Stomach smooth muscle (tissue), 2 donors: ENCODE measurements around the gene RICTOR.

Experiments used
- H3K27ac ChIP-seq: one replicate; pipeline ENCODE4 v1.7.0; 2013; ENCODE audit warnings: mild to moderate bottlenecking, low read length, inconsistent platforms
- H3K27me3 ChIP-seq, 2 donors: one replicate each; pipeline ENCODE4 v1.7.0; 2013; ENCODE audit warnings: low read length in 2 of 2; ENCODE audit not compliant: insufficient read depth in 2 of 2, control insufficient read depth in 1 of 2
- H3K36me3 ChIP-seq, 2 donors: one replicate each; pipeline ENCODE4 v1.7.0; 2013; ENCODE audit warnings: low read length in 2 of 2; ENCODE audit not compliant: control insufficient read depth in 2 of 2, insufficient read depth in 2 of 2
- H3K4me1 ChIP-seq: one replicate; pipeline ENCODE4 v1.7.0; 2013; ENCODE audit warnings: low read length; ENCODE audit not compliant: control insufficient read depth, insufficient read depth
- H3K4me3 ChIP-seq, 2 donors: one replicate each; pipeline ENCODE4 v1.7.0; 2013; ENCODE audit warnings: low read length in 2 of 2
- H3K9ac ChIP-seq, 2 donors: one replicate each; pipeline ENCODE4 v1.7.0; 2013; ENCODE audit warnings: low read length in 2 of 2, mild to moderate bottlenecking in 1 of 2
- H3K9me3 ChIP-seq, 2 donors: one replicate each; pipeline ENCODE4 v1.7.0; 2013; ENCODE audit warnings: low read length in 2 of 2; ENCODE audit not compliant: control insufficient read depth in 2 of 2
- donor health status: healthy.
- donor health status: Pancreatic carcinoma.

Gene RICTOR

DNA sequence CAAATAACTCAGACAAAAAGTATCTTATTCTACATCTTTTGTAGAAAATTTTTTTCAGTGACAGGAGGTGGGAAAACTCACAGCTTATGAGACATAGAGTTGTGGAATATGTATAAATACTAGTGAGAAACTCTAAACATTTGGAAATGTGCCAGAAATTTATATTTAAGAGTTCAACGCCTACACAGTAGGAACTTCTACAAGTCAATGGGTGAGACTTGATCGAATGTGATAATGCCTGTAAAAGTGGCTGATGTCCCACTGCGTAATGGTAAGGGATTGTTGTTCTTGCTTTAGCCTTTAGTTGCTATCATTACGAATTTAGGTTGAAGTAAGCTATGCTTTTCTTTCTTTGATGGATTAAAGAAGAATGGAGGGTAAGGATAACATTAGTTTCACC, 40.0 kb upstream of the RICTOR start:
- H3K4me1 ChIP-seq: no peaks in the 10 kb centered on the region
- H3K4me3 ChIP-seq: no peak overlapping the region
- no peaks in the 10 kb centered on the region for H3K36me3 ChIP-seq
- no peaks in the 10 kb centered on the region for H3K27me3 ChIP-seq
- no peak overlapping the region for H3K27ac ChIP-seq
- no peaks in the 10 kb centered on the region for H3K9me3 ChIP-seq
- H3K9ac ChIP-seq: no peak overlapping the region

- Histone ChIP-seq H3K4me1 (no peaks in the 10 kb centered on the region), H3K36me3 (no peaks in the 10 kb centered on the region), H3K27ac (no peak overlapping the region), H3K9ac (no peak overlapping the region), H3K27me3 (no peaks in the 10 kb centered on the region), H3K9me3 (no peaks in the 10 kb centered on the region), H3K4me3 (no peak overlapping the region)
Measured at GRCh38 chr5:39113354-39113953, 39.3 kb upstream of the RICTOR start.

DNA sequence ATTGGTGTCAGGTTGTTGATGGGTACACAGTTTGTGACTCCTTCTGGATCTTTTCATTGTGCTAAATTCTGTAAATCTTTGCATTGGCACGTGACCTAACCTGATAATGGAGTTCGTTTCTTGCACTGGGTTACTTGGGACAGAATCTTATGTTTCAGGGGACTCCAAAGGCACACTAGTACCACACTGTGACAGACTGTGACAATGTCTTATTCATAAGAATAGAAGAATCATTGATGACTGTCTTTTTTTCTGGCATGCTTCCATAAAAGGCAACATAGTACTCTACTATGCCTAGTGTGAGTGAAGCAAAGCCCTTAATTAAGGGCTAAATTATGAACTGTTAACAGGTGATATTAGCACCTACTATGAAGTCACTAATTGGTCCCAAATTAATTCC, 35.4 kb upstream of the RICTOR start:
- Histone ChIP-seq H3K36me3 (no peaks in the 10 kb centered on the region), H3K9ac (no peak overlapping the region), H3K9me3 (no peaks in the 10 kb centered on the region), H3K4me3 (no peak overlapping the region), H3K27me3 (no peaks in the 10 kb centered on the region), H3K27ac (no peak overlapping the region), H3K4me1 (no peaks in the 10 kb centered on the region)

GRCh38 chr5:39108987-39109386, 34.8 kb upstream of the RICTOR start:
- Histone ChIP-seq H3K9me3 (no peaks in the 10 kb centered on the region), H3K27ac (no peak overlapping the region), H3K9ac (no peak overlapping the region), H3K36me3 (no peaks in the 10 kb centered on the region), H3K4me3 (no peak overlapping the region), H3K4me1 (no peaks in the 10 kb centered on the region), H3K27me3 (no peaks in the 10 kb centered on the region)

GRCh38 chr5:39107350-39107749, 33.2 kb upstream of the RICTOR start:
- Histone ChIP-seq H3K27ac (no peak overlapping the region), H3K27me3 (no peaks in the 10 kb centered on the region), H3K9ac (no peak overlapping the region), H3K9me3 (no peaks in the 10 kb centered on the region), H3K4me3 (no peak overlapping the region), H3K36me3 (no peaks in the 10 kb centered on the region), H3K4me1 (no peaks in the 10 kb centered on the region)

GRCh38 chr5:39106322-39106721, 32.1 kb upstream of the RICTOR start:
- no peak overlapping the region for H3K4me3 ChIP-seq
- no peak overlapping the region for H3K27ac ChIP-seq
- H3K4me1 ChIP-seq: no peaks in the 10 kb centered on the region
- H3K27me3 ChIP-seq: no peaks in the 10 kb centered on the region
- H3K36me3 ChIP-seq: no peaks in the 10 kb centered on the region
- H3K9me3 ChIP-seq: no peaks in the 10 kb centered on the region
- no peak overlapping the region for H3K9ac ChIP-seq

DNA sequence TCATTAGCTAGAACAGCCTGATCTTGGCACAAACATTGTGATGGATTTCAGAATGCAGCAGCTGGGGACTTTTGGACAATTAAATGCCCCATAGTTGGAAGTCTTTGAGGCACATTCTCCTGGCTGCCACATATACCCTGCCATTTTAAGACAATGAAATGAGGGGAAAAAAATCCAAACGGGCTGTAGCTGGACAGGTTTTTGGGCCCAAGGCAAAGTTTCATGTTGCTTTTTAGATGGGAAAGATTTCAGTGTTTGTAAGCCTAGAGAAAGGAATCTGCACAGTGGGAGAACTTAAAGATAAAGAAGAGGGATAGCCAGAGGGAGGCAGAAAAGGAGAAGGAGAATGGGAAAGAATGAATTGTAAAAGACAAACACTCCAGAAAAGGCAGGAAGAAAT, 30.0 kb upstream of the RICTOR start:
- no peaks in the 10 kb centered on the region for H3K36me3 ChIP-seq
- no peaks in the 10 kb centered on the region for H3K4me1 ChIP-seq

GRCh38 chr5:39102684-39103155, 28.5 kb upstream of the RICTOR start:
- no peak overlapping the region for H3K4me3 ChIP-seq
- H3K36me3 ChIP-seq: no peaks in the 10 kb centered on the region
- no peaks in the 10 kb centered on the region for H3K9me3 ChIP-seq

More for the DNA sequence above, 30.0 kb upstream of the RICTOR start:
- no peaks in the 10 kb centered on the region for H3K27me3 ChIP-seq
- no peak overlapping the region for H3K9ac ChIP-seq
- H3K9me3 ChIP-seq: no peaks in the 10 kb centered on the region
- no peak overlapping the region for H3K4me3 ChIP-seq
- H3K27ac ChIP-seq: no peak overlapping the region

GRCh38 chr5:39100851-39101396, 26.7 kb upstream of the RICTOR start:
- no peak overlapping the region for H3K27ac ChIP-seq
- no peak overlapping the region for H3K4me3 ChIP-seq
- H3K36me3 ChIP-seq: no peaks in the 10 kb centered on the region
- H3K4me1 ChIP-seq: no peaks in the 10 kb centered on the region
- H3K9me3 ChIP-seq: no peaks in the 10 kb centered on the region
- no peaks in the 10 kb centered on the region for H3K27me3 ChIP-seq
- H3K9ac ChIP-seq: no peak overlapping the region

More at GRCh38 chr5:39102684-39103155, 28.5 kb upstream of the RICTOR start:
- Histone ChIP-seq H3K27ac (no peak overlapping the region), H3K27me3 (no peaks in the 10 kb centered on the region), H3K9ac (no peak overlapping the region), H3K4me1 (no peaks in the 10 kb centered on the region)

- no peaks in the 10 kb centered on the region for H3K9me3 ChIP-seq
- H3K36me3 ChIP-seq: no peaks in the 10 kb centered on the region
- H3K27ac ChIP-seq: no peak overlapping the region
- H3K9ac ChIP-seq: no peak overlapping the region
- no peaks in the 10 kb centered on the region for H3K27me3 ChIP-seq
- no peak overlapping the region for H3K4me3 ChIP-seq
- no peaks in the 10 kb centered on the region for H3K4me1 ChIP-seq
Measured at GRCh38 chr5:39100301-39100850, 26.2 kb upstream of the RICTOR start.

DNA sequence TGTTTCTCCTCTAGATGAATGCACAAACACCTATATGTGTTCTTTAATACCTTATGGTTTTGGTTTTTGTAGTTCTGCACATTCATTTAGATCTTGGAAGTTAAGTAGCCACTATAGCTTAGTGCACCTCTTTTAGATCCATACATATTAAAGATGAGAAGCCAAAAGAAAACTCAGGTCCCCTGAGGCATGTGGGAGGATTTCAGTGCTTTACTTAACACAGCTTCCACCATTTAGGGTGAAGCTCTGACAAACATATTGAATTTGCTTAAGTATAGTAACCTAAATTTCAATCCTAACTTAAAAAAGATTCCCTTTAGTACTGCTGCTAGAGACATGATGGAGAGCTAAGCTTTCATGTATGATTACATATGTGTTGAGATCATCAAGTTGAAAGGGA, 25.6 kb upstream of the RICTOR start:
- no peaks in the 10 kb centered on the region for H3K36me3 ChIP-seq
- no peak overlapping the region for H3K27ac ChIP-seq
- no peaks in the 10 kb centered on the region for H3K9me3 ChIP-seq
- no peaks in the 10 kb centered on the region for H3K4me1 ChIP-seq
- no peak overlapping the region for H3K4me3 ChIP-seq
- no peaks in the 10 kb centered on the region for H3K27me3 ChIP-seq
- no peak overlapping the region for H3K9ac ChIP-seq
